Heart right ventricle (tissue), 16 donors: ENCODE results near the gene PADI1. TPM values are rescaled to one million over a fixed set of nuclear protein-coding genes. Genes with fewer than 3 reads are reported as not detected.

Source experiments
- ATAC-seq, 8 donors: fragments of 200-7000 bp; cut with Tn5 transposase; one replicate each; pipeline ENCODE4 v1.9.1; 2020; ENCODE audit warnings: mild to moderate bottlenecking in 8 of 8, moderate library complexity in 8 of 8, moderate number of reproducible peaks in 1 of 8
- DNase-seq, 2 donors: peaks; one replicate each; pipeline ENCODE4 v3.0.0-alpha.2; 2020
- H3K27ac ChIP-seq, 10 donors: fragments of 200-600 bp; sonication (generic) in 2 of 10; one replicate each; pipeline versions ENCODE4 v1.5.0 to v1.8.0; 2020 to 2022; ENCODE audit warnings: mild to moderate bottlenecking in 3 of 10
- H3K27me3 ChIP-seq, 7 donors: fragments of 200-600 bp; one replicate each; pipeline ENCODE4 v1.8.0; 2021 to 2022; ENCODE audit warnings: mild to moderate bottlenecking in 2 of 7
- H3K36me3 ChIP-seq, 9 donors: fragments of 200-600 bp; sonication (generic) in 1 of 9; one replicate each; pipeline versions ENCODE4 v1.5.0 to v1.8.0; 2020 to 2022; ENCODE audit warnings: mild to moderate bottlenecking in 2 of 9
- H3K4me1 ChIP-seq, 9 donors: fragments of 200-600 bp; sonication (generic) in 1 of 9; one replicate each; pipeline versions ENCODE4 v1.5.0 to v1.8.0; 2020 to 2022; ENCODE audit warnings: mild to moderate bottlenecking in 4 of 9
- H3K4me3 ChIP-seq, 10 donors: fragments of 200-600 bp; sonication (generic) in 2 of 10; one replicate each; pipeline versions ENCODE4 v1.5.0 to v1.8.0; 2020 to 2022; ENCODE audit warnings: mild to moderate bottlenecking in 7 of 10, moderate library complexity in 2 of 10
- H3K9me3 ChIP-seq, 11 donors: fragments of 200-600 bp in 10 of 11; sonication (generic) in 2 of 11; one replicate each; pipeline versions ENCODE4 v1.5.0 to v1.8.0; 2013 to 2022; ENCODE audit warnings: mild to moderate bottlenecking in 2 of 11, control low read depth in 1 of 11, moderate library complexity in 1 of 11
- CTCF ChIP-seq, 9 donors: fragments of 200-600 bp; sonication (generic) in 2 of 9; IDR thresholded peaks; one replicate each; pipeline versions ENCODE4 v1.5.0 to v1.8.0; 2021 to 2022; ENCODE audit warnings: antibody characterized with exemption in 9 of 9, mild to moderate bottlenecking in 5 of 9, moderate library complexity in 1 of 9
- WGBS, 2 donors: extraction: QIAGEN DNeasy Blood & Tissue Kit; methylation state at CpG; one replicate each; pipeline ENCODE4 v1.1.7; 2013; ENCODE audit warnings: inconsistent platforms in 1 of 2; 5-methylcytosine and 5-hydroxymethylcytosine counted together
- intact Hi-C, 10 donors: fragments of 100-400 bp; cut with DNase I; formaldehyde crosslinking; loops; one replicate each; pipeline versions ENCODE4 v1.11.1 to v1.14.2; 2022
- polyA plus RNA-seq, 2 donors: library from polyadenylated mRNA; stranded (reverse); fragments of 200-250 nt; gene quantifications; one replicate each; pipeline ENCODE4 v1.2.3, GENCODE V29; 2013
- total RNA-seq, 10 donors: library from RNA; stranded (reverse); fragmentation: NEBNext Ultra II Directional in 3 of 10; extraction: Animal tissue kit (Norgen Biotek cat#: 25700) in 3 of 10; gene quantifications; one replicate each; pipeline versions ENCODE4 v1.2.1 to v1.2.4, GENCODE V29; 2021 to 2023
- donor health status: Arrhythmogenic right ventricular cardiomyopathy.
- donor health status: ischemic (EF 13 %, LVEDD 7.1; RV severe dilation, severe dysfunction).
- donor health status: healthy with polysubstance abuse.
- donor health status: DM: no; HTN: yes; CAD: no.
- donor health status: DM: no; HTN: no; CAD: no.
- donor health status: ischemic (EF 25% LVEDD 6.9; RV normal size, moderate dysfunction).
- donor health status: ischemic (EF 25% LVEDD 5.7; RV mildly dilated, moderate dysfunction).
- donor health status: healthy.
- donor health status: DM: yes; HTN: yes; CAD: no.
- donor health status: Ischemic cardiomyopathy.
- donor health status: ischemic (EF 35%, LVEDD 5.7; RV mildly dilated, moderate dysfunction).
- donor health status: nonischemic (EF 11% LVEDD 7.7; RV severe dilation, severe dysfunction).
- donor health status: DM: yes; HTN: yes; CAD: no.
- donor health status: PGD.
- donor health status: ischemic (EF 29% LVEDD 5.4; RV normal size, mild dysfunction).
- donor health status: nonischemic (EF 23%, LVEDD 6.1; RV moderate dilation, normal function).

The PADI1 gene
- total and polyA plus RNA-seq, 12 donors: 0.01 TPM; not detected in 11

- TF ChIP-seq CTCF (IDR thresholded peaks at IDR 0.05): no peak
- no peak for ATAC-seq
- Histone ChIP-seq H3K9me3 (no peaks in the 10 kb centered on the region), H3K36me3 (no peaks in the 10 kb centered on the region), H3K4me3 (no peak overlapping the region), H3K27ac (no peak overlapping the region), H3K27me3 (peaks cover 0 to 59% (median 27%) of the 10 kb centered on the region in 7 donors), H3K4me1 (peaks cover 0 to 5% (median 0%) of the 10 kb centered on the region in 9 donors)
- 78 to 87% methylated on average over 6 of the region's 6 CpGs for WGBS, 2 donors
- no peak for DNase-seq
- intact Hi-C loops: no loop called here
Measured at GRCh38 chr1:17176306-17177061, 28.4 kb upstream of the PADI1 start.

GRCh38 chr1:17177651-17178050, 27.3 kb upstream of the PADI1 start:
- no peak for ATAC-seq
- TF ChIP-seq CTCF (IDR thresholded peaks at IDR 0.05): no peak
- Histone ChIP-seq H3K4me3 (no peak overlapping the region), H3K36me3 (no peaks in the 10 kb centered on the region), H3K27me3 (peaks cover 0 to 64% (median 27%) of the 10 kb centered on the region in 7 donors), H3K9me3 (no peaks in the 10 kb centered on the region), H3K27ac (no peak overlapping the region), H3K4me1 (peaks cover 0 to 10% (median 0%) of the 10 kb centered on the region in 9 donors)
- WGBS, 2 donors: 61 to 67% methylated on average over 1 of the region's 1 CpG
- DNase-seq: no peak
- intact Hi-C loops: no loop called here

GRCh38 chr1:17181781-17182464, 23.0 kb upstream of the PADI1 start:
- H3K36me3 ChIP-seq: no peaks in the 10 kb centered on the region
- 27 to 29% methylated on average over 6 of the region's 6 CpGs for WGBS, 2 donors
- ATAC-seq (no peak), DNase-seq (no peak)
- no peak overlapping the region for H3K27ac ChIP-seq
- H3K4me3 ChIP-seq: no peak overlapping the region
- H3K27me3 ChIP-seq: peaks cover 0 to 60% (median 25%) of the 10 kb centered on the region in 7 donors
- no peak for TF ChIP-seq CTCF (IDR thresholded peaks at IDR 0.05)
- H3K9me3 ChIP-seq: no peaks in the 10 kb centered on the region
- intact Hi-C loops: no loop called here
- H3K4me1 ChIP-seq: peaks cover 0 to 10% (median 0%) of the 10 kb centered on the region in 9 donors

GRCh38 chr1:17183388-17184160, 21.4 kb upstream of the PADI1 start:
- peaks cover 0 to 60% (median 25%) of the 10 kb centered on the region in 7 donors for H3K27me3 ChIP-seq
- no peaks in the 10 kb centered on the region for H3K36me3 ChIP-seq
- ATAC-seq: no peak
- WGBS, 2 donors: 89 to 91% methylated on average over 12 of the region's 12 CpGs
- no peak overlapping the region for H3K27ac ChIP-seq
- TF ChIP-seq CTCF (IDR thresholded peaks at IDR 0.05): no peak
- no peak overlapping the region for H3K4me3 ChIP-seq
- peaks cover 0 to 10% (median 0%) of the 10 kb centered on the region in 9 donors for H3K4me1 ChIP-seq
- DNase-seq: no peak
- intact Hi-C loops: no loop called here
- H3K9me3 ChIP-seq: peaks cover 0 to 6% (median 0%) of the 10 kb centered on the region in 11 donors
